K562 (cell line): ENCODE results near the gene PIGB.

ENCODE experiments used
- CBX3 ChIP-seq, 2 experiments: IDR thresholded peaks; 1 replicate in 1 of 2; 2 replicates in 1 of 2; pipeline ENCODE4 v1.6.1; 2012; ENCODE audit warnings: inconsistent platforms in 2 of 2, low read length in 2 of 2, borderline replicate concordance in 1 of 2, control low read depth in 1 of 2
- FOXJ3 ChIP-seq: sonication (generic); formaldehyde crosslinking; IDR thresholded peaks from 2 replicates; pipeline ENCODE4 v1.4.0; 2020; ENCODE audit warnings: mild to moderate bottlenecking, missing genetic modification reagents
- MAX ChIP-seq: sonication (generic); formaldehyde crosslinking; IDR thresholded peaks from 2 replicates; pipeline ENCODE4 v1.9.0; 2022; ENCODE audit warnings: mild to moderate bottlenecking, missing genetic modification reagents
- RCOR1 ChIP-seq, 2 experiments: IDR thresholded peaks; 2 replicates each; pipeline ENCODE4 v1.6.1; 2012; ENCODE audit warnings: low read depth in 2 of 2, low read length in 2 of 2, borderline replicate concordance in 1 of 2, improper control_type of control experiment in 1 of 2
- SAFB ChIP-seq: fragments of 200-400 bp; formaldehyde crosslinking; IDR thresholded peaks from 2 replicates; pipeline ENCODE4 v1.6.1; 2017; ENCODE audit warnings: low read depth, low read length, borderline replicate concordance
- SIN3A ChIP-seq, 2 experiments: fragments of 150-350 bp in 1 of 2; IDR thresholded peaks; 2 replicates each; pipeline ENCODE4 v1.6.1; 2011 to 2016; ENCODE audit warnings: borderline replicate concordance in 2 of 2, low read depth in 2 of 2, low read length in 2 of 2, mild to moderate bottlenecking in 2 of 2, moderate library complexity in 2 of 2; ENCODE audit not compliant: control insufficient read depth in 1 of 2

- TF ChIP-seq RCOR1 (IDR thresholded peaks at IDR 0.05; ENCODE audit: borderline replicate concordance in 1 of 2, low read depth in 2 of 2, low read length in 2 of 2) = no peak
- no peak for TF ChIP-seq FOXJ3
- no peak for TF ChIP-seq SAFB
- TF ChIP-seq CBX3 (IDR thresholded peaks at IDR 0.05; ENCODE audit: borderline replicate concordance in 1 of 2, low read length in 2 of 2) = no peak
- no peak for TF ChIP-seq SIN3A (IDR thresholded peaks at IDR 0.05; ENCODE audit: borderline replicate concordance in 2 of 2, control insufficient read depth in 1 of 2, low read depth in 2 of 2, low read length in 2 of 2)
- TF ChIP-seq MAX (CRISPR knock-in tag) = no peak
Observed at GRCh38 chr15:55383687-55384086, 64.7 kb downstream of the PIGB start.
